ENCODE results near the gene RHOT1.
"Not testable (repeated sequence)": the region's sequence is repeated elsewhere in the genome, so short reads cannot be mapped to it uniquely, and the experiment has no call there.

RHOT1 gene

DNA sequence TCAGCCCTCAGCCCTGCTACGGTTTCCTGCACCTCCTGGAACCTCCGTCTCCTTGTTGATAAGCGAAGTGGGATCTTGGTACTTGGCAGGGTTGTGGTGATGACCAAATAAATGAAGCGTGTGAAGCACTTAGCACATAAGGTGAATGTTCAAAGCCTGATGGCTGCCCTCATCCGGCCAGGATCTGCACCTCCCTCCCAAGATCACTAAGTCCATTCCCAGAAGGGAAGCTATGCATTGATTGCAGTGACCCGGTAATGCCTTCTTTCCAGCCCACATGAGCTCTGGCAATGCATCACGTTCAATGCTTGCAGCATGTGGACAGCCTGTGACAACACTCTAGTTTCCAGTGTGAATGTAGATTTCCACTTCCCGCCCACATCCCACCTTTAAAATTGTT lies 24.9 kb upstream of the RHOT1 start:
- TF ChIP-seq, protein P1, sequence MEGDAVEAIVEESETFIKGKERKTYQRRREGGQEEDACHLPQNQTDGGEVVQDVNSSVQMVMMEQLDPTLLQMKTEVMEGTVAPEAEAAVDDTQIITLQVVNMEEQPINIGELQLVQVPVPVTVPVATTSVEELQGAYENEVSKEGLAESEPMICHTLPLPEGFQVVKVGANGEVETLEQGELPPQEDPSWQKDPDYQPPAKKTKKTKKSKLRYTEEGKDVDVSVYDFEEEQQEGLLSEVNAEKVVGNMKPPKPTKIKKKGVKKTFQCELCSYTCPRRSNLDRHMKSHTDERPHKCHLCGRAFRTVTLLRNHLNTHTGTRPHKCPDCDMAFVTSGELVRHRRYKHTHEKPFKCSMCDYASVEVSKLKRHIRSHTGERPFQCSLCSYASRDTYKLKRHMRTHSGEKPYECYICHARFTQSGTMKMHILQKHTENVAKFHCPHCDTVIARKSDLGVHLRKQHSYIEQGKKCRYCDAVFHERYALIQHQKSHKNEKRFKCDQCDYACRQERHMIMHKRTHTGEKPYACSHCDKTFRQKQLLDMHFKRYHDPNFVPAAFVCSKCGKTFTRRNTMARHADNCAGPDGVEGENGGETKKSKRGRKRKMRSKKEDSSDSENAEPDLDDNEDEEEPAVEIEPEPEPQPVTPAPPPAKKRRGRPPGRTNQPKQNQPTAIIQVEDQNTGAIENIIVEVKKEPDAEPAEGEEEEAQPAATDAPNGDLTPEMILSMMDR (IDR thresholded peaks at IDR 0.05; ENCODE audit: extremely low read depth, missing control alignments), result no peak
- DNase-seq (ENCODE audit: low spot score), result no peak

DNA sequence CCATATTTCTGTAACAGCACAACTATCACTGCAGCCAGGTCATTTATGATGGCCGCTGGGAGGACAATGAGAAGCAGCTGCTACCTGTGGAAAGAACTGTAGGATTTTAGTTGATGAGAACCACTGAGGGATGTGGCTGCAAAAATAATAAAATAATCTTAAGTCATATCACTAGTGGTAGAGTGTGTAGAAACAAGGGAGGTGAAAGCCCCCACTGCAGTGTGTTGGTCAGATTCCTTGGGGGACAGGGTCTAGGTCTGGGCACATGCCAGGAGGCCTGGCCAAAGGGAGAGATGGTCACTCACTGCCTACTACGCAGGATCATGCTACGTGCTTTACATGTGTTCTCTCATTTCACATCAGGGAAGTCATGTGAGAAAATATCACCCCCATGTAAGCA lies 24.2 kb upstream of the RHOT1 start:
- not testable (repeated sequence) for DNase-seq (ENCODE audit: low spot score)

DNA sequence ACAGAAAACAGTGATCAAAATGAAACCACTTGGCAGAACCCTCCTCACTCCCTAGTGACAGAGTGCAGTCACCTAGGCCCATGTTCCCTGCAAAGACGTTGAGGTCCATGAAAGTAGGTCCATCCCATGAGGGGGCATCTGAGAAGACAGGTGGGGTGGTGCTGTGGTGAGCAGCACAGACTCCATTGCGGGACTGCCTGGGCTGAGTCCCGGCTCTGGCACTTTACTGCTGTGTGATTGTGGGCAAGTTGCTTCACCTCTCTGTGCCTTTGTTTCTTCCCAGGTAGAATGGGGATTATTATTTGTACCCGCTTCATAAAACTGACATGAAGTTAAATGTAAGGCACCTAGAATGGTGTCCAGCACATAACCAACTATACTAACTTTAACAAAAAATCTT lies 23.5 kb upstream of the RHOT1 start:
- DNase-seq (ENCODE audit: low spot score), result no peak
- TF ChIP-seq, protein P1 (IDR thresholded peaks at IDR 0.05; ENCODE audit: extremely low read depth, missing control alignments), result no peak

DNA sequence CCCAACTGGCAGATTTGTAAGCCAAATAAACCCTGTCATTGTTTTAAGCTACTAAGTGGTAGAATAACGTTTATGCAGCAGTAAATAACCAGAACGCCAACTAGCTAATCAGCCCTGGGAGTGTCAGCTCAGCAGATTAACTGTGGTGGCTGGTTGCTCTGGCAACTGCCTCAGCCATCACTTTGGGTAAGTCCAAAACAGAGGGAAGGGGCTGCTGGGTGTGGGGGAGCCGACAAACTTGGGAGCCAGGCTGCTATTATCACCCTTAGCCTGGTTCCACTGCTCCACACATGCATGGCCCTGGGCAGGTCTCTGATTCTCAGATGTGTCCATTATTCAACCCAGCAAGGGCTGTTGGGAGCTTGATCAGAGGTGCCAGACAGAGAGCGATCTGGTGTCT lies 22.2 kb upstream of the RHOT1 start:
- TF ChIP-seq, protein P1 (IDR thresholded peaks at IDR 0.05; ENCODE audit: extremely low read depth, missing control alignments), result no peak
- DNase-seq (ENCODE audit: low spot score), result no peak

DNA sequence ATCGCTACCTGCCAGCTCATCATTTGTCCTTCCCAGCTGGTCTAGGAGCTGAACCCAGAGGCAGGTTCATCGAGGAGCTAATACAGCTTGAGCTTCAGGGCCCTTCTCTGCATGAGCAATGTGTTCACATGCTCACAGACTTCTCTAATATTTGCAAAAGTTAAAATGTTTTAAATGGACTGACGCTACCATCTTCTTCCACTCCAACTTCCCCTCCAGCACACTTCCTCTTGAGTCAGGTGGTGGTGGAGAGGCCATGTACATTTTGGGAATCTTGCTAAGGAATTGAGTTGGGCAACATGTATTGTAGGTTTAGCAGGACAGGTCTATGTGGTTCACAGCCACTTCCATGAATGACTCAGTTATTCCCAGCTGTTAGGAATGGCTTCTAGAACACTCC lies 21.6 kb upstream of the RHOT1 start:
- DNase-seq (ENCODE audit: low spot score), result no peak
- TF ChIP-seq, protein P1 (IDR thresholded peaks at IDR 0.05; ENCODE audit: extremely low read depth, missing control alignments), result no peak

DNA sequence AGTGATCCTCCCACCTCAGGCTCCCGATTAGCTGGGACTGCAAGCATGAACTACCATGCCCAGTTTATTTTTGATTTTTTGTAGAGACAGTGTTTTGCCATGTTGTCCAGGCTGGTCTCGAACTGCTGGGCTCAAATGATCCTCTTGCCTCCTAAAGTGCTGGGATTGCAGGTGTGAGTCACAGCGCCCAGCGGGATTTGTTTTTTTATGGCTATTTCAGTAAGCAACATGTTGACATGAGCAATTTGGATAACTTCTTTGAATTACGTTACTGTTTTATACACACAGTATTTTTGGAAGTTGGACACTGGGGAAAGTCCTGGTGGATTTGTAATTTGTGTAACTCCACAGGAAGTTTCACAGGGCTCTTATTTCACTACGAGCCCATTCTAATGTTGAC lies 18.5 kb upstream of the RHOT1 start:
- TF ChIP-seq, protein P1 (IDR thresholded peaks at IDR 0.05; ENCODE audit: extremely low read depth, missing control alignments), result no peak
- no peak for DNase-seq (ENCODE audit: low spot score)

DNA sequence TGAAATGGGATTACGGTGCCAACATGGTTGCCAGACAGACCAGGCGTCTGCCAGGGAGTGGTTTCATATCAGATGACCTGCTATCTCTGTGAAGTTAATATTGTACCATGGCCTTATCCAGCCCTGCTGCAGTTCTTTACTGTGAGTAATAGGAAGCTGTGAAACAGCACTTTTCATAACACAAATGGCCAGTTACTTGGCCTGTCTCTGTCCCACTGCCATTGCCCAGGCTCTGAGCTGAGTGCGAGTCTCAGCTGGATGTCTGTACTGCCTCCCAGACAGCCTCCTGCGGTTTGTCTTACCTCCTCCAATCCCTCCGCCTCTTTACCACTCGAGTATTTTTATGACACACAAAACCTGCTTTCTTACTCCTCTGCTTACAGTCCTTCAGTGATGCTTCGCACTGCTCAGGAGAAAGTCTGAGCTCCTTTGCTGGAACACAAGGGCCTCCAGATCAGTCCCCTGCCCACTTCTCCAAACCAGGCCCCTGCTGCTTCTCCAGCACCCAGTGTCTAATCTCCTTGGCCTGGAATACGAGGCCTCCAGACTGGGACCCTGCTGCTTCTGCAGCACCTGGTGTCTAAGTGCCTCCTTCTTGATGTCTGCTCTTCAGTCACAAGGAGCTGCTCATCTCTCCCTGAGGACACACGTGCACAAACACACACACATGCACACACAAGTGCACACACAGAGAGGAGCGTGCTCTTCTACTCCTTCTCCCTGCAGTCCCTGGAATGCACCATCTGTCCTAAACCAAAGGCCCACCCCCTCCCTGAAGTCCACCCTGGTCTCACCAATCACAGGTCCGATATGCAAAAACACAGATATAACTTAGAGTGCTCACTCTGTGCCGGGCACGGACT lies 17.1 kb upstream of the RHOT1 start:
- DNase-seq (ENCODE audit: low spot score), result no peak
- TF ChIP-seq, protein P1 (IDR thresholded peaks at IDR 0.05; ENCODE audit: extremely low read depth, missing control alignments), result no peak

DNA sequence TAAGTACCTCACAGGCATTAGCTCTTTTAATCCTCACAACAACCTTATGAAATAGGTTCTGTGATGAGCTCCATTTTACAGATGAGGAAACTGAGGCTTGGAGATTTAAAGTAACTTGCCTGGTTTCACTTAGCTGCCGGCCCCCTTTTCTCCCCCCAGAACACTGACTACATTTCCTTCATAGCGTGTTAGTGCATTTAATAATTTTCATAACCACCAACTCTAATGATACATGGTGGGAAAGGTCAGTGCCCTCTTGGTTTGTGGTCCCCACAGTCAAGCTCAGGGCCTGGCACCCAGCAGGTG lies 16.5 kb upstream of the RHOT1 start:
- TF ChIP-seq, protein P1 (IDR thresholded peaks at IDR 0.05; ENCODE audit: extremely low read depth, missing control alignments), result no peak
- DNase-seq (ENCODE audit: low spot score), result no peak
